CD4-positive, alpha-beta T cell (primary cell): ENCODE measurements around the gene ZNF646. TPM values are rescaled to one million over a fixed set of nuclear protein-coding genes. Genes with fewer than 3 reads are reported as not detected.

ENCODE experiments used
- ATAC-seq: fragments of 200-7000 bp; cut with Tn5 transposase; one replicate; pipeline ENCODE4 v1.10.0; 2022; ENCODE audit warnings: mild to moderate bottlenecking; ENCODE audit not compliant: poor library complexity
- CTCF ChIA-PET: fragments of 350-600 bp; sonication (Branson Sonifier 250); formaldehyde crosslinking; loops from one replicate; lab custom pipeline; 2021; ENCODE audit warnings: antibody characterized with exemption, inconsistent platforms; lab: Charles Lee
- POLR2A ChIA-PET: fragments of 350-600 bp; sonication (Branson Sonifier 250); formaldehyde crosslinking; loops from one replicate; lab custom pipeline; 2021; ENCODE audit warnings: antibody characterized with exemption, inconsistent platforms; lab: Charles Lee
- DNase-seq, 14 experiments: peaks; one replicate each; pipeline ENCODE4 v3.0.0-alpha.2; 2013 to 2020; ENCODE audit warnings: mixed read lengths in 2 of 14
- H3K27ac ChIP-seq, 2 donors: one replicate each; pipeline versions ENCODE4 v1.5.1 to v1.7.0; 2013; ENCODE audit warnings: low read length in 2 of 2, low read depth in 1 of 2, mild to moderate bottlenecking in 1 of 2
- H3K27me3 ChIP-seq, 2 experiments: 1 replicate in 1 of 2; 2 replicates in 1 of 2; pipeline versions ENCODE4 v1.6.1 to v1.7.0; 2013; ENCODE audit warnings: low read length in 2 of 2, control low read depth in 1 of 2, mild to moderate bottlenecking in 1 of 2, moderate library complexity in 1 of 2; ENCODE audit not compliant: insufficient read depth in 2 of 2, control insufficient read depth in 1 of 2
- H3K36me3 ChIP-seq: one replicate; pipeline ENCODE4 v1.6.1; 2013; ENCODE audit warnings: low read length, control low read depth; ENCODE audit not compliant: insufficient read depth
- H3K4me1 ChIP-seq: one replicate; pipeline ENCODE4 v1.6.1; 2013; ENCODE audit warnings: low read length, control low read depth; ENCODE audit not compliant: insufficient read depth
- H3K4me3 ChIP-seq: one replicate; pipeline ENCODE4 v1.5.1; 2013; ENCODE audit warnings: mild to moderate bottlenecking, low read length, moderate library complexity
- H3K9me3 ChIP-seq, 2 experiments: 1 replicate in 1 of 2; 2 replicates in 1 of 2; pipeline versions ENCODE4 v1.6.1 to v1.7.0; 2013; ENCODE audit warnings: low read length in 2 of 2, mild to moderate bottlenecking in 2 of 2, control low read depth in 1 of 2, moderate library complexity in 1 of 2; ENCODE audit not compliant: control insufficient read depth in 1 of 2, insufficient read depth in 1 of 2
- H3K27ac Mint-ChIP-seq: one replicate; pipeline ENCODE4 v1.8.0; 2020; ENCODE audit warnings: mixed read lengths
- H3K27me3 Mint-ChIP-seq: one replicate; pipeline ENCODE4 v1.8.0; 2021; ENCODE audit warnings: mixed read lengths
- H3K36me3 Mint-ChIP-seq: one replicate; pipeline ENCODE4 v1.8.0; 2021; ENCODE audit warnings: low read depth, mixed read lengths
- H3K4me1 Mint-ChIP-seq: one replicate; pipeline ENCODE4 v1.8.0; 2021; ENCODE audit warnings: low read depth, mixed read lengths
- H3K4me3 Mint-ChIP-seq: one replicate; pipeline ENCODE4 v1.8.0; 2020; ENCODE audit warnings: mild to moderate bottlenecking, mixed read lengths
- H3K9me3 Mint-ChIP-seq: one replicate; pipeline ENCODE4 v1.8.0; 2020; ENCODE audit warnings: mixed read lengths
- intact Hi-C, 2 experiments: fragments of 100-400 bp; cut with DNase I in 1 of 2; cut with micrococcal nuclease in 1 of 2; formaldehyde crosslinking; loops; one replicate each; pipeline versions ENCODE4 v1.15.1 to v1.9.0; 2023 to 2025; cut with DNase I, micrococcal nuclease
- total RNA-seq, 174 experiments: library from RNA in 2 of 174; stranded (reverse) in 2 of 174; gene quantifications; one replicate each; pipeline ENCODE4 v1.2.3 and lab custom pipeline; 2021 to 2026
- TF ChIP-seq, protein P1 (sequence below): fragments of 200-600 bp; IDR thresholded peaks from one replicate; pipeline ENCODE4 v1.8.0; 2022; ENCODE audit warnings: antibody characterized with exemption, mild to moderate bottlenecking

The ZNF646 gene
- total RNA-seq, 2 experiments from 2014 or later: 14.3 to 16.6 TPM

DNA sequence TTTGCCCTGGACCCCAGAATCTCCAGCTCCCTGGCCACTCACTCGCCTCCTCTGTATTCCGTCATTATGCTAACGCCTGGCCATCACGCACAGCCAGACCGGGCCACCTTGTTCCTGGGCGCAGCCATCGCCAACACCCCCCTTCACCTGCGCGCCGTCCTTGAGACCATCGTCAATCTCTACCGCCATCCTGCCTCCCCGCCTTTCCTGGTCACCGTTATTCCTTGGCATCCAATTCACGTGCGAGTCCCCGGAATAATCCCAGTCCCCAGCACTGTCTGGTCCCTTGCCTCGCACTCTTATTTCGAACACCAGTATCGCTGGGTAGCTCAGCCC, 19.8 kb downstream of the ZNF646 start:
- TF ChIP-seq, protein P1, sequence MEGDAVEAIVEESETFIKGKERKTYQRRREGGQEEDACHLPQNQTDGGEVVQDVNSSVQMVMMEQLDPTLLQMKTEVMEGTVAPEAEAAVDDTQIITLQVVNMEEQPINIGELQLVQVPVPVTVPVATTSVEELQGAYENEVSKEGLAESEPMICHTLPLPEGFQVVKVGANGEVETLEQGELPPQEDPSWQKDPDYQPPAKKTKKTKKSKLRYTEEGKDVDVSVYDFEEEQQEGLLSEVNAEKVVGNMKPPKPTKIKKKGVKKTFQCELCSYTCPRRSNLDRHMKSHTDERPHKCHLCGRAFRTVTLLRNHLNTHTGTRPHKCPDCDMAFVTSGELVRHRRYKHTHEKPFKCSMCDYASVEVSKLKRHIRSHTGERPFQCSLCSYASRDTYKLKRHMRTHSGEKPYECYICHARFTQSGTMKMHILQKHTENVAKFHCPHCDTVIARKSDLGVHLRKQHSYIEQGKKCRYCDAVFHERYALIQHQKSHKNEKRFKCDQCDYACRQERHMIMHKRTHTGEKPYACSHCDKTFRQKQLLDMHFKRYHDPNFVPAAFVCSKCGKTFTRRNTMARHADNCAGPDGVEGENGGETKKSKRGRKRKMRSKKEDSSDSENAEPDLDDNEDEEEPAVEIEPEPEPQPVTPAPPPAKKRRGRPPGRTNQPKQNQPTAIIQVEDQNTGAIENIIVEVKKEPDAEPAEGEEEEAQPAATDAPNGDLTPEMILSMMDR: no peak
- ChIA-PET CTCF (interaction anchor here (0.6 to 2.8 kb wide), 3 partner anchors 14 to 302 kb away, joined by 3 to 13 read pairs (median 4); partner anchors contain the start of gene BCKDK), POLR2A (interaction anchor here (0.6 to 4.6 kb wide), 6 partner anchors 20 to 365 kb away, joined by 3 to 35 read pairs (median 6); partner anchors contain the start of genes ARMC5, HSD3B7, KAT8 and STX4)
- H3K9me3 ChIP-seq: no peaks in the 10 kb centered on the region
- H3K9me3 Mint-ChIP-seq: no peaks in the 10 kb centered on the region
- peak overlapping the region; percentile 93 for H3K4me3 Mint-ChIP-seq
- peak overlapping the region; percentile 84 for H3K27ac ChIP-seq
- H3K36me3 ChIP-seq: peaks cover 9% of the 10 kb centered on the region
- intact Hi-C loops: loop anchor here (1.0 to 2.0 kb wide), 5 partner anchors 19 to 172 kb away; partner anchors contain the start of genes ZNF646 (in 2 of the 2), ZNF668 (in 2 of the 2) and HSD3B7 (in 1 of the 2)
- peaks cover 34% of the 10 kb centered on the region for H3K4me1 Mint-ChIP-seq
- no peak for ATAC-seq
- H3K27ac Mint-ChIP-seq: peak overlapping the region; percentile 83
- peaks cover 31% of the 10 kb centered on the region for H3K4me1 ChIP-seq
- DNase-seq: no peak
- no peaks in the 10 kb centered on the region for H3K27me3 Mint-ChIP-seq
- H3K4me3 ChIP-seq: peak overlapping the region; percentile 82
- peaks cover 26% of the 10 kb centered on the region for H3K36me3 Mint-ChIP-seq
- no peaks in the 10 kb centered on the region for H3K27me3 ChIP-seq

DNA sequence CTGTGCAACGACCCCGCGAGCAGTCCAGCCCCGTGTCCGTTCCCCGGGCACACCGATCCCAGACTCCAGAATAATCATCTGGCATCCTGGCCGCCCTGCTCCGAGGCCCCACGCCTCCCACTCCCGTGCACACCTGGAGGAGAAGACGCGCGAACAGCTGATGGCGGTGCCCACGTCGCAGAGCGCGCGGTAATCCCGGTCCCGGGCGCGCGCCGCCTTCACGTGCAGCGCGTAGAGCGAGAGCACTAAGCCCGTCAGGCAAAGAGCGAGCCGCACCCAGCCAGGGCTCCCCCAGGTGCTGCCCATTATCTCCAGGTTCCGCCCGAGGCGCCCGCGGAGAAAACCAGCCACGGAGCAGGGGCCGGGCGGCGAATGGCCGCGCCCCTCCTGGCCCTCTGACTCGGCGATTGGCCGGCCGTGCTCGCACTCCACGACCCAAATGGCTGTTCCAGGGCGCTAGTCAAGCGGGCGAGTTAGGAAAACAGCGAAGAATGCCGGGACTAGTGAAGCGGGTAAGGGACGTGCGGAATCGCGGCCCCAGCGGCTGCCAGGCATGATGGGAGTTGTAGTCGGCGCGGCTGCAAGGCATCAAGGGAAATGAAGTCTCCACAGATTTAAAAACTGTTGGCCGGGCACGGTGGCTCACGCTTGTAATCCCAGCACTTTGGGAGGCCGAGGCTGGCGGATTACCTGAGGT, 20.4 kb downstream of the ZNF646 start, which contains the start of gene VKORC1:
TSS of gene VKORC1 (minus strand) at position 374 of the 697 bp plus-strand sequence. CDS start at position 306, 68 bp downstream.
- intact Hi-C loops: loop anchor here (1.0 to 2.0 kb wide), 6 partner anchors 20 to 172 kb away; partner anchors contain the start of genes ZNF646 (in 2 of the 2), ZNF668 (in 2 of the 2) and HSD3B7 (in 1 of the 2)
- POLR2A ChIA-PET: interaction anchor here (0.6 to 4.6 kb wide), 6 partner anchors 21 to 365 kb away, joined by 3 to 35 read pairs (median 6); partner anchors contain the start of genes ARMC5, HSD3B7, KAT8 and STX4

More for the DNA sequence above, 20.4 kb downstream of the ZNF646 start, which contains the start of gene VKORC1:
- peaks cover 9% of the 10 kb centered on the region for H3K36me3 ChIP-seq
- Mint-ChIP-seq H3K9me3 (no peaks in the 10 kb centered on the region), H3K4me3 (peak within 1 kb of the TSS; percentile 93), H3K27ac (peak within 1 kb of the TSS; percentile 83), H3K36me3 (peaks cover 24% of the 10 kb centered on the region), H3K4me1 (peaks cover 34% of the 10 kb centered on the region), H3K27me3 (no peaks in the 10 kb centered on the region)
- H3K27me3 ChIP-seq: no peaks in the 10 kb centered on the region
- TF ChIP-seq, protein P1: no peak
- H3K9me3 ChIP-seq: no peaks in the 10 kb centered on the region
- peak; percentile 75 to 95 (median 82) for DNase-seq
- peak; percentile 90 for ATAC-seq
- H3K27ac ChIP-seq: peak within 1 kb of the TSS; percentile 84
- peak within 1 kb of the TSS; percentile 82 for H3K4me3 ChIP-seq
- peaks cover 31% of the 10 kb centered on the region for H3K4me1 ChIP-seq
- CTCF ChIA-PET: interaction anchor here (1.0 to 2.8 kb wide), 4 partner anchors 13 to 62 kb away, joined by 3 to 13 read pairs (median 7); partner anchors contain the start of genes BCKDK, ZNF646 and ZNF668
